ENCODE data around the gene ANKRD11.

Gene ANKRD11

GRCh38 chr16:89506791-89507191 is 16.4 kb upstream of the ANKRD11 start:
- FAIRE-seq = no peak

GRCh38 chr16:89506113-89506504 is 15.7 kb upstream of the ANKRD11 start:
- no peak for FAIRE-seq

- no peak for FAIRE-seq
Observed at GRCh38 chr16:89505204-89506112, 15.1 kb upstream of the ANKRD11 start.

GRCh38 chr16:89504091-89504490 is 13.7 kb upstream of the ANKRD11 start:
- no peak for FAIRE-seq

- FAIRE-seq = no peak
Observed at GRCh38 chr16:89502081-89502843, 11.9 kb upstream of the ANKRD11 start.

DNA sequence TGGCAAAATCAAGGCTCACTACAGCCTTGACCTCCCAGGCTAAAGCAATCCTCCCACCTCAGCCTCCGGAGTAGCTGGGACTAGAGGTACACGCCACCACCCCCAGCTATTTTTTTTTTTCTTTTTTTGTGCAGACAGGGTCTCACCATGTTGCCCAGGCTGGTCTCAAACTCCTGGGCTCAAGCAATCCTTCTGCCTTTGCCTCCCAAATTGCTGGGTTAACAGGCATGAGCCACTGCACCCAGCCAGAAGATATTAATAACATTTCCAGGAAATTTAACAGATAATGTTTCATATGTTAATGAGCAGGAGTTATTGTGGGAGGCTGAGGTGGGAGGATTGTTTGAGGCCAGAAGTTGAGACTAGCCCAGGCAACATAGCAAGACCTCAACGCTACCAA is 9.4 kb upstream of the ANKRD11 start:
- no peak for FAIRE-seq

- no peak for FAIRE-seq
Observed at GRCh38 chr16:89498839-89499238, 8.5 kb upstream of the ANKRD11 start.

DNA sequence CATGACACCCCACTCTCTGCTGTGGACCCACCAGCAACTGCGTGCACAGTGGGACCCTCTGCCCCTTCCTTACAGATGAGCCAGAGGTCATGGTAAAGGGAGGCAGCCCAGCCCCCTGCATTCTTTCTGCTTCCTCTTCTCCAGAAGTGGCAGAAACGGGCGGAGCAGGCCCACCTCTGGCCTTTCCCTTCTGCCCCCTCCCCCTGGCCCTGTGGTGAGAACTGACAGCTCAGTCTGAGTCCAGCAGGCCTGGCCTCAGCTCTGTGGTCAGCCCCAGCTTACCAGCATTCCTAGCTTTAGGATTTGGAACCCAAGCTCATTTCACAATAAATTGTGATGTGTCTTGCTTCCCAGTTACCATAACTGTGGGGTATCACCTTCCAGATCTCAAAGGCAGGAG is 4.8 kb upstream of the ANKRD11 start:
- no peak for FAIRE-seq

GRCh38 chr16:89493776-89494175 is 3.4 kb upstream of the ANKRD11 start:
- no peak for FAIRE-seq

GRCh38 chr16:89491974-89492687 is 1.8 kb upstream of the ANKRD11 start:
- FAIRE-seq = no peak

DNA sequence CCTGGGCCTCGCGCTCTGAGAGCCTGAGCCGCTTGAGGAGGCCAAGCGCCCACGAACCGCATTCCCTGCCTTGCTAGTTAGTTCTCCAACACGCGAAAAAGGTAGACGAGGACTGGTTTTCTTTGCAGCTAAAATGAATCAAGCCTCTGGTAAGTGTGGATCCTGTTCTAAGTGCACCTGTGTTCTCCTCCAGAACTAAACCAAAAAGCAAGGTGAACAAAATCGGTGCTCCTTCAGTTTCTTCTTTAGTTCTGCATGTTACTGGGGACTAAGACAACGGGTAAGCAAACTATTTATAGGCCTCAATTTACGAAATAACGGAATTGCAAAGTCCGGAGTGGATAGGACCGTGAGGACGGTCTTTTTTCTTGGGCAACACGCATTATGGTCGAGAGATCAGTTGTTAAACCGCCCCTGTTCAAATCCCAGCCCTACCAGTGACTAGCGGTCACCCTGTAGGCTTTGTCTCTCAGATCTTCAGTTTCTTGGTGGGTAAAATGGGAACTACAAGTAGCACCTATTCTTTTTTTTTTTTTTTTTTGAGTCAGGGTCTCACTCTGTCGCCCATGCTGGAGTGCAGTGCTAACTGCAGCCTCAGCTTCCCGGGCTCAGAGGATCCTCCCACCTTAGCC is 993 bp upstream of the ANKRD11 start:
- no peak for FAIRE-seq

- no peak for FAIRE-seq
Observed at GRCh38 chr16:89489898-89490438, 393 bp downstream of the ANKRD11 start.

GRCh38 chr16:89489040-89489897 is 1.1 kb downstream of the ANKRD11 start:
- no peak for FAIRE-seq

DNA sequence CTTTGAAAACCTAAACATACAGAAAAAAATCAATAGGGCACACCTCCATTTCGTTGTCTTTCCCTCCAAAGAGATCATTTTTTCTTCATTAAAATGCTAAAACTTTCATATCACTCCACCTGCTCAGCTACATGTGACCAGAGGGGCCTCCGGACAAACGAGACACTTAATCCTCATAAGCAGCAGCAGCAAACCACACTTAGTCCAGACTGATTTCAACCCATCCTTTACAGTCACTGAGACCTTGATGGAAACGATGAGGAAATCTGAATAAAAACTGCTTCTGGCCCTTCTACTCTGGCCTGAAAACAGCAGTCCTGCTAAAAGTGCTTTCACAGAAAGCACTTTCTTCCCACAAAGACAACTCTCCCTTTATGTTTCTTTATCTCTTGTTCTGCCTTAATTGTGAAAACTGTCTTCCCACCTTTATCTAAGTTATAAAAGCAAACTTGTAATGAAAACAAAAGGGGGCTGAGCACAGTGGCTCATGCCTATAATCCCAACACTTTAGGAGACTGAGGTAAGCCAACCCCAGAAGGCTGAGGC is 4.6 kb downstream of the ANKRD11 start:
- FAIRE-seq = no peak

DNA sequence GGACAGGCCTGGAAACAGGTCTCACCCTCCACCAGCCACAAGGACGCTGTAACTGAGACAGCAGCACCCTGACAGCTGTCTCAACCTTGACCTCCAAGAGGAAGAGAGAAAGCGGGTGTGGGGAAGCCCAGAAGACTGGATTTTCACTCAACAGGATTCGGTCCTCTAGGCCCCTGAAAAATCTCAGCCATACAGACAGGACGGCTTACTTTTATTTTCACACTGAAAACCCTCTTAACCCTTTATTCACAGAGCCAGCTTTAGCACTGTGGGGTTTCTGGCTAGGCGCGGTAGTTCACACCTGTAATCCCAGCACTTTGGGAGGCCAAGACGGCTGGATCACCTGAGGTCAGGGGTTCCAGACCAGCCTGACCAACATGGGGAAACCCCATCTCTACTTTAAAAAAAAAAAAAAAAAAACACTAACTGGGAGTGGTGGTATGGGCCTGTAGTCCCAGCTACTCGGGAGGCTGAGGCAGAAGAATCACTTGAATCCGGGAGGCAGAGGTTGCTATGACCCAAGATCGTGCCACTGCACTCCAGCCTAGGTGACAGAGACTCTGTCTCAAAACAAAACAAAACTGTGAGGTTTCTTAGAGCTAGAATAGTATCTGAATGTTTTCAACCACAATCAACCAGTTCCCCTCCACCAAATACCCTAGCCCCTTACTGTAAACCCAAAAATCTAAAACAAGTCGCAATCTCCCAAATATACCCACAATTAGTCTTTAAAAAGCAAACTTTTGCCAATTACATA is 5.3 kb downstream of the ANKRD11 start:
- no peak for FAIRE-seq

DNA sequence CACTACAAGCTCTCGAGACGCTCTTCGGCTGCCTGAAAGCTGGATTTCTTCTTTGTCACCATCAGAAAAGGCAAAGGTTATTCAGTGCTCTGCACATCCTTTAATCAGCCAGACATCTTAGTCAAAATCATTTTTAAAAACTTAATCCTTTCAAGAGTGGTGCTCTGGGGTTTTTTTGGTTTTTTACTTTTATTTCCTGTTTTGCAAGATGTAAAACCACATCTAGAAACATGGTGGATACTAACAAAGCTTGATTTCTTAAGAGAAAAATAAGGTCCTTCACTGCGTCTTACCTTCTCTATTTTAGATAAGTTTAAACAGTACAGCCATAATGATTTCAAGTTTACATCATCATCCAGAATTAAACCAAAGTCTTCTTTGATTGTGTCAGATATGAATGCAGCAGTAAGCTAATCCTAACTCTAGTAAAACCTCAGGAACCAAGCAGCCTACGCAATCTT is 6.3 kb downstream of the ANKRD11 start:
- no peak for FAIRE-seq

DNA sequence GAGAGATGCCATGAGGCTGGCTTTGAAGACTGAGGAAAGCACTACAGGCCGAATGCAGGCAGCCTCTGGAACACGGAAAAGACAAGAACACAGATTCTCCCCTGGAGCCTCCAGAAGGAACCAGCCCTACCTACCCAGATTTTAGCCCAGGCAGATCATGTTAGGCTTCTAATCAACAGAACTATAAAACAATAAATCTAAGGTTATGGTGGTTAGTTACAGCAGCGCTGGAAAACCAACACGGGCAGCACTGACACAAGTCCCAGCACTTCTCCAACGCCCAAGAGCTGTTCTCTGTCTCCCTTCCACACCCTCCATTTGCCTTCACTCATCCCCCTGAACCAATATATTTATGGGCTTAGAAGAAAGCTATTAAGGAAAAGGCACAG is 7.5 kb downstream of the ANKRD11 start:
- no peak for FAIRE-seq

- no peak for FAIRE-seq
Observed at GRCh38 chr16:89482150-89482816, 8.1 kb downstream of the ANKRD11 start.

- FAIRE-seq = no peak
Observed at GRCh38 chr16:89481356-89481955, 8.9 kb downstream of the ANKRD11 start.

Measured in endometrium (tissue), 2 donors.